ENCODE measurements around the gene FBXW5.

The FBXW5 gene

GRCh38 chr9:136916330-136917184, 28.0 kb downstream of the FBXW5 start:
- no peak for TF ChIP-seq CTCF (conservative IDR thresholded peaks at IDR 0.05; ENCODE audit: low read depth, low read length)
- no peak for DNase-seq (ENCODE audit: low read depth)

GRCh38 chr9:136915632-136916329, 28.8 kb downstream of the FBXW5 start:
- H3K4me3 ChIP-seq (ENCODE audit: low read depth, low read length) = no peak overlapping the region
- TF ChIP-seq CTCF (conservative IDR thresholded peaks at IDR 0.05; ENCODE audit: low read depth, low read length) = no peak
- no peak for DNase-seq (ENCODE audit: low read depth)

More at GRCh38 chr9:136916330-136917184, 28.0 kb downstream of the FBXW5 start:
- no peak overlapping the region for H3K4me3 ChIP-seq (ENCODE audit: low read depth, low read length)

GRCh38 chr9:136913701-136914438, 30.7 kb downstream of the FBXW5 start:
- DNase-seq (ENCODE audit: low read depth) = no peak
- H3K4me3 ChIP-seq (ENCODE audit: low read depth, low read length) = no peak overlapping the region
- no peak for TF ChIP-seq CTCF (conservative IDR thresholded peaks at IDR 0.05; ENCODE audit: low read depth, low read length)

GRCh38 chr9:136910901-136911245, 33.7 kb downstream of the FBXW5 start:
- TF ChIP-seq CTCF (conservative IDR thresholded peaks at IDR 0.05; ENCODE audit: low read depth, low read length) = no peak
- DNase-seq (ENCODE audit: low read depth) = no peak
- H3K4me3 ChIP-seq (ENCODE audit: low read depth, low read length) = no peak overlapping the region

GRCh38 chr9:136910197-136910900, 34.2 kb downstream of the FBXW5 start:
- no peak overlapping the region for H3K4me3 ChIP-seq (ENCODE audit: low read depth, low read length)
- no peak for TF ChIP-seq CTCF (conservative IDR thresholded peaks at IDR 0.05; ENCODE audit: low read depth, low read length)
- no peak for DNase-seq (ENCODE audit: low read depth)

DNA sequence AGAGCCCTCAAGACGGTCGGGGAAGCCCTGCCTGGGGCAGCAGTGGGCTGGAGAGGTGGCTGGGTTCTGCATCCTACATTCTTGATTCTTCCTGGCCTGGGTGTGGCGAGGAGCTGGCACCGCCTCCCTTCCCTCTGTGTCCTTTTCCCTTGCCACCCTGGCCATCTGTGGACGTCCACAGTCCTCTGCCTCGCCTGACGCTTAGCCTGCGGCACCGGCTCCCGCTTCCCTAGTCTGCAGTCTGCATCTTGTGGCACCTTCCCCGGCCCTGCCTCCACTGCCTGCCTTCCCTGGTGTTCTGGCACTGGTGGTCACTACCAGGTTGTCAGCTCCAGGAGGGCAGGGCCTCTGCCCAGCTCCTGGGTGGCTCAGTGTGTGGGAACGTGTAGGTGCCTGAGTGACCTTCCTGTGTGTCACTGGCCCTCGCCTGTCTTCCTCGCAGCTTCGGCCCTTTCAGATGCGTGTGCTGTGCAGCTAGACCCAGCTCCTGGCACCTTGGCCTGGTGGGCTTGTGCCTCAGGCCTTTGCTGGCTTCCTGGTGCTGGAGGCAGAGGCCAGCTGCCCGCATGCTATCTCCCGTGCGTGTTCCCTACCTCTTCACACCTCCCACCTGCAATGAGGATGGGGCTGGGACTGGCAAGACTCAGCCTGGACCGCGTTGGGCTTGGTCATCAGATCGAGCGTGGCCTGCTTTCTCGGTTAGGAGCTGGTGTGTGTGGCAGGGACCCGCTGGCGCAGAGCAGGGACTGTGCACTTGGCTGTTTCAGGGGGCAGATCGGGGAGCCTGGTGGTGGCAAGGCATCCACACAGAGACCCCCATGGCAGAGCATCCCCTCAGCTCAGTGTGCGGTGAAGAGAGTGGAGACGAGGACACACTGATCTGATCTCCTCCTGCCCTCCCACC, 37.3 kb downstream of the FBXW5 start:
- no peak overlapping the region for H3K4me3 ChIP-seq (ENCODE audit: low read depth, low read length)
- DNase-seq (ENCODE audit: low read depth) = no peak
- TF ChIP-seq CTCF (conservative IDR thresholded peaks at IDR 0.05; ENCODE audit: low read depth, low read length) = no peak

Measured in choroid plexus epithelial cell (primary cell).